OCI-LY3 (cell line): Measurements from ENCODE around the gene CFAP410.

ENCODE experiments used
- CTCF ChIP-seq: fragments of 200-600, 300-600 bp; sonication (generic); IDR thresholded peaks from 2 replicates; pipeline ENCODE4 v1.5.1; 2014; ENCODE audit warnings: antibody characterized with exemption, low read length, low read depth
- EZH2phosphoT487 ChIP-seq: fragments of 200-600 bp; shearing (Covaris generic); IDR thresholded peaks from 2 replicates; pipeline ENCODE4 v1.6.1; 2018; ENCODE audit warnings: antibody characterized with exemption, mixed run types, low read depth

- no peak for TF ChIP-seq CTCF
- no peak for TF ChIP-seq EZH2phosphoT487
Observed at GRCh38 chr21:44288251-44289110, 50.7 kb downstream of the CFAP410 start.
